Muscle layer of duodenum (tissue), 2 donors: ENCODE results near the gene ETV6.

Experiments
- H3K27ac ChIP-seq: one replicate; pipeline ENCODE4 v1.7.0; 2013; ENCODE audit warnings: mild to moderate bottlenecking, low read length
- H3K27me3 ChIP-seq: one replicate; pipeline ENCODE4 v1.7.0; 2013; ENCODE audit warnings: low read depth, mild to moderate bottlenecking, control low read depth, low read length
- H3K36me3 ChIP-seq, 2 donors: one replicate each; pipeline ENCODE4 v1.7.0; 2013; ENCODE audit warnings: low read length in 2 of 2, control low read depth in 1 of 2, mild to moderate bottlenecking in 1 of 2; ENCODE audit not compliant: insufficient read depth in 2 of 2, control insufficient read depth in 1 of 2
- H3K4me1 ChIP-seq, 2 donors: one replicate each; pipeline ENCODE4 v1.7.0; 2013; ENCODE audit warnings: low read length in 2 of 2, mild to moderate bottlenecking in 2 of 2, control low read depth in 1 of 2, moderate library complexity in 1 of 2; ENCODE audit not compliant: insufficient read depth in 2 of 2, control insufficient read depth in 1 of 2
- H3K4me3 ChIP-seq, 2 donors: one replicate each; pipeline ENCODE4 v1.7.0; 2013; ENCODE audit warnings: low read length in 2 of 2, low read depth in 1 of 2, mild to moderate bottlenecking in 1 of 2
- H3K9me3 ChIP-seq, 2 donors: one replicate each; pipeline ENCODE4 v1.7.0; 2013; ENCODE audit warnings: low read length in 2 of 2, control low read depth in 1 of 2, mild to moderate bottlenecking in 1 of 2; ENCODE audit not compliant: control insufficient read depth in 1 of 2
- donor health status: healthy.

The ETV6 gene

GRCh38 chr12:11870041-11870451 is 220.6 kb downstream of the ETV6 start:
- H3K27me3 ChIP-seq: no peaks in the 10 kb centered on the region
- H3K4me1 ChIP-seq: peaks cover under 1 to 2% of the 10 kb centered on the region in 2 donors
- H3K9me3 ChIP-seq: peaks cover 4% of the 10 kb centered on the region in 2 donors
- no peak overlapping the region for H3K27ac ChIP-seq
- H3K36me3 ChIP-seq: peaks cover 18 to 35% of the 10 kb centered on the region in 2 donors
- no peak overlapping the region for H3K4me3 ChIP-seq

DNA sequence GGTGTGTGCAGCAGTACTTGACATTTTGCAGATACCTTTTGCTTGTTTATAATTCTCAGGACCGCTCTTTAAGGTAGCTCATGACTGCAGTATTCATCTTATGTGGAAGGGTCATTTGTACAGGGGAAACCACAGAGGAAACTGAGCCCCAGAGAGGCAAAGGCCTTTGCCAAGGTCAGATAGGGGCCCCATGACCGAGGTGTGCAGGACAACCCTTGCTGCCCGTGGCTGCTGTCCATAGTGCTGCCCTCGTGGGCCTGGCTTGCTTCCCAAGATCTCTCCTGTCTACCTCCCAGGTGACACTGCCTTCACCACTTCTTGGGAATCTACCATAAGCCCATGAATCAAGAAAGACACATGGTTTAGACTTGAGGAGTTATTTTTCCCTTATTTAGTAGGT is 222.6 kb downstream of the ETV6 start:
- peaks cover 12 to 21% of the 10 kb centered on the region in 2 donors for H3K4me1 ChIP-seq
- H3K4me3 ChIP-seq: no peak overlapping the region
- peaks cover 18 to 35% of the 10 kb centered on the region in 2 donors for H3K36me3 ChIP-seq
- H3K27ac ChIP-seq: no peak overlapping the region
- no peaks in the 10 kb centered on the region for H3K27me3 ChIP-seq
- no peaks in the 10 kb centered on the region for H3K9me3 ChIP-seq

DNA sequence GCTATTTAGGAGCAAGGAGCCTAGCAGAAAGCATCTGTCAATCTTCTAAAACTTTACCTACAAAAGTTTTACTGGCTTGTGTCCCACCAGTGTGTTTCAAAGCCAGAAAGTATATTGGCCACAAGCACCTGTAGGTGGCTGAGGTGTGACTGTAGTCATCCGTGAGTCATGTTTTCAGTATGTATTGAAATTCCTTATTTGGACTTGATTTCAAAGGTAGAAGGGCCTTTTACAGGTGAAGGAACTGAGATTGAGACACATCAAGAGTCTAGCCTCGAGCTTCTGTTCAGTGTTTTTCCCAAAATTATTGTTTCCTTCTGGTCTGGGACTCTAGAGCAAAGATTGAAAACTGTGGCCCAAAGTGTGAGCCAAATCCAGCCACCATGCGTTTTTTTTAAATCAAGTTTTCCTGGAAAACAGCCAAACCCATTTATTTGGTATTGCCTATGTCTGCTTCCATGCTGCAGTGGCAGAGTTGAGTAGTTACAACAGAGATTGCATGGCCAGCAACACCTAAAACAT is 226.0 kb downstream of the ETV6 start:
- peak overlapping the region; percentile 54 for H3K27ac ChIP-seq
- no peaks in the 10 kb centered on the region for H3K27me3 ChIP-seq
- H3K36me3 ChIP-seq: peaks cover 7 to 22% of the 10 kb centered on the region in 2 donors
- H3K9me3 ChIP-seq: no peaks in the 10 kb centered on the region
- H3K4me1 ChIP-seq: peaks cover 26 to 40% of the 10 kb centered on the region in 2 donors
- H3K4me3 ChIP-seq: no peak overlapping the region

- H3K27ac ChIP-seq: peak overlapping the region; percentile 33
- H3K27me3 ChIP-seq: no peaks in the 10 kb centered on the region
- H3K9me3 ChIP-seq: no peaks in the 10 kb centered on the region
- peaks cover 5 to 17% of the 10 kb centered on the region in 2 donors for H3K36me3 ChIP-seq
- H3K4me3 ChIP-seq: no peak overlapping the region
- H3K4me1 ChIP-seq: peaks cover 26 to 40% of the 10 kb centered on the region in 2 donors
Measured at GRCh38 chr12:11876307-11876706, 226.8 kb downstream of the ETV6 start.

DNA sequence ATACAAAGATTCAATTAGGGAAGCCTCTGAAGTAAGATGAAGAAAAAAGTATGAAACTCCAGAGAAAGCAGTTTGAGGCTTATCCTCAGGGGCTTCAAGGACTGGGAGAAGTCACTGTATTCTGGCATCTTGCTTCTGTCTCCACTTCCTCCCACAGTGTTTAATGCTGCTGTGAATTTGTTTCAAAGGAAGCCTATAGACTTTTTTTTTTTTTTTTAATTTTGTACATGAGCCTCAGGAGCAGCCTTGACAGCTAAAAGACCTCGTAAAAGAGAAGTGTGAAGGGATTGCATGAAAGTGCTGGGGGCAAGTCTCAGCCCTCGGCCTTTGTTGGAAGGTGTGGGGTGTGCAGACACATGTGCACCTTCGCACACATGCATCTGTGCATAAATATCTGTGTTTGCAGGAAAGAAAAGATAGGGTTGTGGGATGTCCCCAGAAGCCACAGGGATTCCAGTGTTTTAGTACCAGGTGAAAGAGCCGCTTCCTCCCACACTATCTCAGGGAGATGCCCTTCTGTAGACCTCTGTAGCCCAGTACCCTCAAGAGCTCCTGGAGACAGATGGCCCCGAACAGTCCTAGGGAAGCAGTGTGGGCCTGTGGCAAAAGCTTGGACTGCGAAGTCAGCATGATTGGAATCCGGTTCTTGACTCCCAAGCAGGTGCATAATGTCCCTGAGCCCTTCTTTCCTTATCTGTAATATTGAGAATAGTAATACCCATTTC is 227.8 kb downstream of the ETV6 start:
- H3K4me1 ChIP-seq: peaks cover 33 to 42% of the 10 kb centered on the region in 2 donors
- no peaks in the 10 kb centered on the region for H3K9me3 ChIP-seq
- H3K27ac ChIP-seq: peak overlapping the region; percentile 72
- peaks cover 5 to 12% of the 10 kb centered on the region in 2 donors for H3K36me3 ChIP-seq
- H3K27me3 ChIP-seq: no peaks in the 10 kb centered on the region
- no peak overlapping the region for H3K4me3 ChIP-seq

GRCh38 chr12:11877869-11878780 is 228.7 kb downstream of the ETV6 start:
- Histone ChIP-seq H3K27ac (peak overlapping the region; percentile 72), H3K9me3 (no peaks in the 10 kb centered on the region), H3K4me3 (peak overlapping the region in 1 of 2 donors; percentile 1)

DNA sequence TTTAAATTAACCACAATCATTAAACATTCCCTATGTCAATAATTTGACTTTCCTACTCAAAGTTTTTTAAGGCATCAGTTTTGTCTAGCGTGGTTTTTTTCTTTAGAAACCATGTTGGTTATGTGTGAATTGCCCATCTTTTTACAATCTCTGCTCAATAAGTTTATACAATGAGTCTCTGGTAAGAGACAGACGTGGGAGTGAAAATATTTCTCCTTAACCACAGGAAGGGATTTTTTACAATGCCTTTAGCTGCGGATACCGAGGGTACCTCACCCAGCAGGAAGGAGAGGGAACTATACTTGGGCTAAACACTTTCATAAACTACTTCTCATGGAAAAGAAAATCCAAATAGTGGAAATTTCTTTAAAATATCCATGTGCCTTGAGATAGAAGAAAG is 229.8 kb downstream of the ETV6 start:
- H3K4me1 ChIP-seq: peaks cover 37 to 49% of the 10 kb centered on the region in 2 donors
- H3K27me3 ChIP-seq: no peaks in the 10 kb centered on the region
- H3K4me3 ChIP-seq: no peak overlapping the region
- no peaks in the 10 kb centered on the region for H3K9me3 ChIP-seq
- H3K36me3 ChIP-seq: peaks cover 5 to 11% of the 10 kb centered on the region in 2 donors
- peak overlapping the region; percentile 72 for H3K27ac ChIP-seq

More at GRCh38 chr12:11877869-11878780, 228.7 kb downstream of the ETV6 start:
- Histone ChIP-seq H3K4me1 (peaks cover 34 to 49% of the 10 kb centered on the region in 2 donors), H3K36me3 (peaks cover 5 to 6% of the 10 kb centered on the region in 2 donors), H3K27me3 (no peaks in the 10 kb centered on the region)

GRCh38 chr12:11880381-11880780 is 230.9 kb downstream of the ETV6 start:
- H3K27me3 ChIP-seq: no peaks in the 10 kb centered on the region
- H3K4me1 ChIP-seq: peaks cover 43 to 55% of the 10 kb centered on the region in 2 donors
- H3K36me3 ChIP-seq: peaks cover 12 to 20% of the 10 kb centered on the region in 2 donors
- no peak overlapping the region for H3K4me3 ChIP-seq
- no peaks in the 10 kb centered on the region for H3K9me3 ChIP-seq
- no peak overlapping the region for H3K27ac ChIP-seq

- H3K27ac ChIP-seq: peak overlapping the region; percentile 48
Measured at GRCh38 chr12:11881835-11882234, 232.4 kb downstream of the ETV6 start.

GRCh38 chr12:11882301-11883019 is 233.0 kb downstream of the ETV6 start:
- no peaks in the 10 kb centered on the region for H3K9me3 ChIP-seq
- H3K4me3 ChIP-seq: no peak overlapping the region
- H3K27me3 ChIP-seq: no peaks in the 10 kb centered on the region
- H3K4me1 ChIP-seq: peaks cover 39% of the 10 kb centered on the region in 2 donors
- H3K36me3 ChIP-seq: peaks cover 27 to 40% of the 10 kb centered on the region in 2 donors
- H3K27ac ChIP-seq: peak overlapping the region; percentile 48

More at GRCh38 chr12:11881835-11882234, 232.4 kb downstream of the ETV6 start:
- H3K9me3 ChIP-seq: no peaks in the 10 kb centered on the region
- peaks cover 40 to 45% of the 10 kb centered on the region in 2 donors for H3K4me1 ChIP-seq
- H3K36me3 ChIP-seq: peaks cover 23 to 34% of the 10 kb centered on the region in 2 donors
- no peak overlapping the region for H3K4me3 ChIP-seq
- no peaks in the 10 kb centered on the region for H3K27me3 ChIP-seq
